ENCODE data around the gene ENAM.

The ENAM gene

GRCh38 chr4:70586841-70587240 is 41.7 kb upstream of the ENAM start:
- H3K9me2 ChIP-seq (replicated peaks; ENCODE audit: insufficient read depth, low read length): no peaks in the 10 kb centered on the region
- no peak overlapping the region for H3K4me2 ChIP-seq (ENCODE audit: low read depth, low read length)
- no peak overlapping the region for H3K4me3 ChIP-seq (ENCODE audit: low read length)
- no peak overlapping the region for H2AFZ ChIP-seq (ENCODE audit: low read length)
- no peak overlapping the region for H3K27ac ChIP-seq (ENCODE audit: low read length)
- no peaks in the 10 kb centered on the region for H3K79me2 ChIP-seq (ENCODE audit: low read length)
- H3K9ac ChIP-seq (ENCODE audit: low read length): no peak overlapping the region
- no peaks in the 10 kb centered on the region for H3K4me1 ChIP-seq (ENCODE audit: low read length)
- H4K20me1 ChIP-seq (ENCODE audit: insufficient read depth, low read length): no peaks in the 10 kb centered on the region
- H3K36me3 ChIP-seq (replicated peaks; ENCODE audit: insufficient read depth, low read length): no peaks in the 10 kb centered on the region
- TF ChIP-seq CTCF (IDR thresholded peaks at IDR 0.05; ENCODE audit: low read length): no peak
- no peak for TF ChIP-seq EZH2phosphoT487 (IDR thresholded peaks at IDR 0.05; ENCODE audit: low read length)
- no peak for TF ChIP-seq EZH2 (optimal IDR thresholded peaks at IDR 0.05; ENCODE audit: low read depth, low read length)
- H3F3A ChIP-seq (ENCODE audit: insufficient read depth, low read length): no peaks in the 10 kb centered on the region
- DNase-seq: no peak
- no peaks in the 10 kb centered on the region for H3K27me3 ChIP-seq (replicated peaks; ENCODE audit: insufficient read depth, low read length)
- H3K9me3 ChIP-seq (replicated peaks; ENCODE audit: insufficient read depth, low read length): no peaks in the 10 kb centered on the region

- Histone ChIP-seq H3K27me3 (replicated peaks; ENCODE audit: insufficient read depth, low read length) (no peaks in the 10 kb centered on the region), H2AFZ (ENCODE audit: low read length) (no peak overlapping the region), H3K4me1 (ENCODE audit: low read length) (no peaks in the 10 kb centered on the region), H3K79me2 (ENCODE audit: low read length) (no peaks in the 10 kb centered on the region), H3K4me3 (ENCODE audit: low read length) (no peak overlapping the region), H3K36me3 (replicated peaks; ENCODE audit: insufficient read depth, low read length) (no peaks in the 10 kb centered on the region), H4K20me1 (ENCODE audit: insufficient read depth, low read length) (no peaks in the 10 kb centered on the region), H3K27ac (ENCODE audit: low read length) (no peak overlapping the region), H3K9me2 (replicated peaks; ENCODE audit: insufficient read depth, low read length) (no peaks in the 10 kb centered on the region), H3F3A (ENCODE audit: insufficient read depth, low read length) (no peaks in the 10 kb centered on the region), H3K9ac (ENCODE audit: low read length) (no peak overlapping the region), H3K4me2 (ENCODE audit: low read depth, low read length) (no peak overlapping the region), H3K9me3 (replicated peaks; ENCODE audit: insufficient read depth, low read length) (no peaks in the 10 kb centered on the region)
- TF ChIP-seq EZH2 (optimal IDR thresholded peaks at IDR 0.05; ENCODE audit: low read depth, low read length): no peak
- TF ChIP-seq CTCF (IDR thresholded peaks at IDR 0.05; ENCODE audit: low read length): no peak
- TF ChIP-seq EZH2phosphoT487 (IDR thresholded peaks at IDR 0.05; ENCODE audit: low read length): no peak
- DNase-seq: no peak
Observed at GRCh38 chr4:70589785-70590184, 38.8 kb upstream of the ENAM start.

- H3K9me2 ChIP-seq (replicated peaks; ENCODE audit: insufficient read depth, low read length): no peaks in the 10 kb centered on the region
- no peaks in the 10 kb centered on the region for H3K9me3 ChIP-seq (replicated peaks; ENCODE audit: insufficient read depth, low read length)
- TF ChIP-seq CTCF (IDR thresholded peaks at IDR 0.05; ENCODE audit: low read length) (no peak), EZH2 (optimal IDR thresholded peaks at IDR 0.05; ENCODE audit: low read depth, low read length) (no peak), EZH2phosphoT487 (IDR thresholded peaks at IDR 0.05; ENCODE audit: low read length) (no peak)
Observed at GRCh38 chr4:70591955-70592582, 36.5 kb upstream of the ENAM start, which contains the start of gene AMBN. AMBN (plus strand) TSS chr4:70592256; CDS start chr4:70592359, 103 bp downstream.

More at GRCh38 chr4:70591955-70592582, 36.5 kb upstream of the ENAM start, which contains the start of gene AMBN:
- H3K27ac ChIP-seq (ENCODE audit: low read length): no peak within 1 kb of the TSS
- H2AFZ ChIP-seq (ENCODE audit: low read length): no peak within 1 kb of the TSS
- no peaks in the 10 kb centered on the region for H3K4me1 ChIP-seq (ENCODE audit: low read length)
- H3F3A ChIP-seq (ENCODE audit: insufficient read depth, low read length): no peaks in the 10 kb centered on the region
- H3K27me3 ChIP-seq (replicated peaks; ENCODE audit: insufficient read depth, low read length): no peaks in the 10 kb centered on the region
- no peak within 1 kb of the TSS for H3K9ac ChIP-seq (ENCODE audit: low read length)
- H3K36me3 ChIP-seq (replicated peaks; ENCODE audit: insufficient read depth, low read length): no peaks in the 10 kb centered on the region
- DNase-seq: no peak
- no peak within 1 kb of the TSS for H3K4me2 ChIP-seq (ENCODE audit: low read depth, low read length)
- H3K4me3 ChIP-seq (ENCODE audit: low read length): no peak within 1 kb of the TSS
- no peaks in the 10 kb centered on the region for H3K79me2 ChIP-seq (ENCODE audit: low read length)
- no peaks in the 10 kb centered on the region for H4K20me1 ChIP-seq (ENCODE audit: insufficient read depth, low read length)
